GM23248 (cell line): Measurements from ENCODE around the gene STXBP6. TPM values are rescaled to one million over a fixed set of nuclear protein-coding genes. Genes with fewer than 3 reads are reported as not detected.
A peak's percentile ranks its signal among the peaks of the same experiment; 100 is the strongest.

Source experiments
- DNase-seq: peaks from one replicate; pipeline ENCODE4 v3.0.0-alpha.2; 2015
- H2AFZ ChIP-seq: fragments of 200-600 bp; sonication (generic); 2 replicates; pipeline ENCODE4 v1.6.1; 2016; ENCODE audit warnings: antibody characterized with exemption
- H3F3A ChIP-seq: fragments of 200-600 bp; sonication (generic); 2 replicates; pipeline ENCODE4 v1.6.1; 2016; ENCODE audit warnings: mild to moderate bottlenecking, antibody characterized with exemption, mixed run types; ENCODE audit not compliant: insufficient read depth
- H3K27ac ChIP-seq: fragments of 200-600 bp; sonication (generic); 2 replicates; pipeline ENCODE4 v1.5.1; 2016; ENCODE audit warnings: mild to moderate bottlenecking
- H3K27me3 ChIP-seq: fragments of 200-600 bp; sonication (generic); replicated peaks from 2 replicates; pipeline ENCODE4 v1.6.1; 2016; ENCODE audit warnings: mild to moderate bottlenecking; ENCODE audit not compliant: insufficient read depth
- H3K36me3 ChIP-seq: fragments of 200-600 bp; sonication (generic); 2 replicates; pipeline ENCODE4 v1.6.1; 2016; ENCODE audit warnings: low read depth, mild to moderate bottlenecking
- H3K4me1 ChIP-seq: fragments of 200-600 bp; sonication (generic); 2 replicates; pipeline ENCODE4 v1.6.1; 2016; ENCODE audit warnings: mild to moderate bottlenecking; ENCODE audit not compliant: insufficient read depth
- H3K4me2 ChIP-seq: fragments of 200-600 bp; sonication (generic); one replicate; pipeline ENCODE4 v1.6.1; 2016; ENCODE audit warnings: mild to moderate bottlenecking; ENCODE audit not compliant: unreplicated experiment
- H3K4me3 ChIP-seq: fragments of 200-600 bp; sonication (generic); 2 replicates; pipeline ENCODE4 v1.5.1; 2016; ENCODE audit warnings: mild to moderate bottlenecking
- H3K79me2 ChIP-seq: fragments of 200-600 bp; sonication (generic); 2 replicates; pipeline ENCODE4 v1.6.1; 2016; ENCODE audit warnings: mild to moderate bottlenecking; ENCODE audit not compliant: insufficient read depth
- H3K9ac ChIP-seq: fragments of 200-600 bp; sonication (generic); 2 replicates; pipeline ENCODE4 v1.6.1; 2016; ENCODE audit warnings: mild to moderate bottlenecking
- H3K9me2 ChIP-seq: fragments of 200-600 bp; sonication (generic); 2 replicates; pipeline ENCODE4 v1.6.1; 2016; ENCODE audit warnings: mixed run types, mild to moderate bottlenecking, moderate library complexity; ENCODE audit not compliant: insufficient read depth
- H3K9me3 ChIP-seq: fragments of 200-600 bp; sonication (generic); one replicate; pipeline ENCODE4 v1.6.1; 2017; ENCODE audit warnings: low read depth
- H4K20me1 ChIP-seq: fragments of 200-600 bp; sonication (generic); 2 replicates; pipeline ENCODE4 v1.6.0; 2016; ENCODE audit not compliant: insufficient read depth
- EZH2 ChIP-seq: fragments of 200-600 bp; sonication (generic); IDR thresholded peaks from 2 replicates; pipeline ENCODE4 v1.6.1; 2018; ENCODE audit warnings: antibody characterized with exemption, mild to moderate bottlenecking; ENCODE audit not compliant: insufficient read depth, poor library complexity, severe bottlenecking
- EZH2phosphoT487 ChIP-seq: fragments of 200-600 bp; sonication (generic); IDR thresholded peaks from 2 replicates; pipeline ENCODE4 v1.6.1; 2018; ENCODE audit warnings: antibody characterized with exemption, moderate library complexity, mild to moderate bottlenecking, low read depth; ENCODE audit not compliant: insufficient read depth
- whole genome bisulfite sequencing, 2 experiments: methylation state at CpG; one replicate each; pipeline ENCODE4 v1.1.6; 2015 to 2017; ENCODE audit warnings: low lambda C conversion rate in 2 of 2, low coverage in 1 of 2; ENCODE audit errors: missing lambda C conversion rate in 2 of 2; 5-methylcytosine and 5-hydroxymethylcytosine counted together
- in situ Hi-C: fragments of 300-500 bp; cut with MboI; formaldehyde crosslinking; loops from 2 replicates; pipeline ENCODE4 v1.15.0; 2020
- polyA plus RNA-seq: library from polyadenylated mRNA; unstranded; fragments of >200 nt; fragmentation: Nextera tagmentation; extraction: Ambion mirVana; gene quantifications from 2 replicates; pipeline ENCODE4 v1.2.1, GENCODE V29; 2016
- total RNA-seq: library from RNA; depleted of rRNA; stranded (reverse); fragments of >200 nt; shearing (Covaris generic); gene quantifications from 2 replicates; pipeline ENCODE4 v1.2.3, GENCODE V29; 2014

Gene STXBP6
- total and polyA plus RNA-seq, 2 experiments from 2014 or later, result 13.9 to 19.6 TPM

GRCh38 chr14:25046301-25046943, 3.5 kb downstream of the STXBP6 start:
- Histone ChIP-seq H2AFZ (no peak overlapping the region), H3K4me2 (no peak overlapping the region), H3K79me2 (peaks cover 53% of the 10 kb centered on the region), H3K27ac (no peak overlapping the region), H3F3A (peaks cover 11% of the 10 kb centered on the region; the same call in 1 of the 2 replicates), H3K4me3 (no peak overlapping the region), H3K9ac (no peak overlapping the region), H3K36me3 (no peaks in the 10 kb centered on the region), H3K9me3 (no peaks in the 10 kb centered on the region), H3K27me3 (no peaks in the 10 kb centered on the region), H3K4me1 (peaks cover 18% of the 10 kb centered on the region), H4K20me1 (no peaks in the 10 kb centered on the region), H3K9me2 (no peaks in the 10 kb centered on the region)
- TF ChIP-seq EZH2phosphoT487, result no peak
- TF ChIP-seq EZH2, result no peak
- no peak for DNase-seq
- in situ Hi-C loops, result loop anchor here (10.0 kb wide), 1 partner anchor 232 kb away; no protein-coding TSS in a partner anchor
- WGBS, 2 experiments, result 96 to 100% methylated on average over 2 of the region's 2 CpGs

- no peak overlapping the region for H2AFZ ChIP-seq
- in situ Hi-C loops, result loop anchor here (10.0 kb wide), 1 partner anchor 229 kb away; no protein-coding TSS in a partner anchor
- no peak for TF ChIP-seq EZH2
- DNase-seq, result no peak
- H3K4me2 ChIP-seq, result no peak overlapping the region
- H3K27ac ChIP-seq, result no peak overlapping the region
- H3F3A ChIP-seq, result peaks cover 11% of the 10 kb centered on the region; the same call in 1 of the 2 replicates
- peaks cover 8% of the 10 kb centered on the region for H3K4me1 ChIP-seq
- no peak overlapping the region for H3K4me3 ChIP-seq
- no peak overlapping the region for H3K9ac ChIP-seq
- no peaks in the 10 kb centered on the region for H3K9me3 ChIP-seq
- no peaks in the 10 kb centered on the region for H3K27me3 ChIP-seq
- 87 to 89% methylated on average over 7 of the region's 7 CpGs for WGBS, 2 experiments
- no peaks in the 10 kb centered on the region for H3K36me3 ChIP-seq
- H3K79me2 ChIP-seq, result peaks cover 73% of the 10 kb centered on the region
- H4K20me1 ChIP-seq, result no peaks in the 10 kb centered on the region
- H3K9me2 ChIP-seq, result no peaks in the 10 kb centered on the region
These were observed 5.7 kb downstream of the STXBP6 start for GRCh38 chr14:25044106-25044698.

- no peak overlapping the region for H3K9ac ChIP-seq
- no peak overlapping the region for H3K27ac ChIP-seq
- no peaks in the 10 kb centered on the region for H3K36me3 ChIP-seq
- in situ Hi-C loops, result loop anchor here (10.0 kb wide), 1 partner anchor 228 kb away; no protein-coding TSS in a partner anchor
- H3K4me2 ChIP-seq, result peak overlapping the region; percentile 27
- TF ChIP-seq EZH2, result no peak
- no peak for TF ChIP-seq EZH2phosphoT487
- no peaks in the 10 kb centered on the region for H3K9me2 ChIP-seq
- peaks cover under 1% of the 10 kb centered on the region; the same call in 1 of the 2 replicates for H3K4me1 ChIP-seq
- 76 to 81% methylated on average over 14 of the region's 14 CpGs for WGBS, 2 experiments
- H3K27me3 ChIP-seq, result no peaks in the 10 kb centered on the region
- no peaks in the 10 kb centered on the region for H3K9me3 ChIP-seq
- peak overlapping the region; percentile 34; the same call in 1 of the 2 replicates for H2AFZ ChIP-seq
- DNase-seq, result peak; percentile 72
- 0 out of 2 replicates have a peak overlapping the region, but pooled peaks have one; percentile 1 for H3K4me3 ChIP-seq
- 0 out of 2 replicates have a peak, but pooled peaks cover 4% of the 10 kb centered on the region for H3F3A ChIP-seq
- no peaks in the 10 kb centered on the region for H4K20me1 ChIP-seq
- H3K79me2 ChIP-seq, result peaks cover 88% of the 10 kb centered on the region
These were observed 7.3 kb downstream of the STXBP6 start for GRCh38 chr14:25042362-25043299.

GRCh38 chr14:25041898-25042297, 8.0 kb downstream of the STXBP6 start:
- Histone ChIP-seq H3K9me2 (no peaks in the 10 kb centered on the region), H3K79me2 (peaks cover 92% of the 10 kb centered on the region), H3K9me3 (no peaks in the 10 kb centered on the region), H3K27ac (no peak overlapping the region), H3F3A (0 out of 2 replicates have a peak, but pooled peaks cover 4% of the 10 kb centered on the region), H3K4me2 (no peak overlapping the region), H3K27me3 (no peaks in the 10 kb centered on the region), H3K9ac (no peak overlapping the region), H2AFZ (no peak overlapping the region), H4K20me1 (no peaks in the 10 kb centered on the region), H3K36me3 (no peaks in the 10 kb centered on the region), H3K4me1 (peaks cover 7% of the 10 kb centered on the region), H3K4me3 (no peak overlapping the region)
- no peak for DNase-seq
- TF ChIP-seq EZH2phosphoT487, result no peak
- no peak for TF ChIP-seq EZH2
- WGBS, 2 experiments, result 85 to 90% methylated on average over 2 of the region's 2 CpGs
- in situ Hi-C loops, result loop anchor here (10.0 kb wide), 1 partner anchor 227 kb away; no protein-coding TSS in a partner anchor
